Measurements from ENCODE around the gene C5orf52. TPM values are rescaled to one million over a fixed set of nuclear protein-coding genes. Genes with fewer than 3 reads are reported as not detected.
"Not testable (repeated sequence)": the region's sequence is repeated elsewhere in the genome, so short reads cannot be mapped to it uniquely, and the experiment has no call there.

The C5orf52 gene
- total and polyA plus RNA-seq, 12 donors = not detected

- Histone ChIP-seq H3K4me3 (no peak overlapping the region), H3K4me1 (no peaks in the 10 kb centered on the region), H3K27me3 (no peaks in the 10 kb centered on the region), H3K36me3 (no peaks in the 10 kb centered on the region), H3K27ac (no peak overlapping the region), H3K9me3 (no peaks in the 10 kb centered on the region)
- WGBS, 2 donors = 98% methylated on average over 2 of the region's 2 CpGs
- peak in 1 of 8 donors; percentile 13 for ATAC-seq
- no peak for TF ChIP-seq CTCF (IDR thresholded peaks at IDR 0.05)
- intact Hi-C loops (cut with DNase I) = no loop called here
- DNase-seq = no peak
Observed at GRCh38 chr5:157680239-157680638, 8.9 kb downstream of the C5orf52 start.

GRCh38 chr5:157681048-157681447, 9.7 kb downstream of the C5orf52 start:
- 54 to 62% methylated on average over 4 of the region's 4 CpGs for WGBS, 2 donors
- ATAC-seq = peak in 1 of 8 donors; percentile 46
- H3K4me1 ChIP-seq = peaks cover 0 to 2% (median 0%) of the 10 kb centered on the region in 9 donors

GRCh38 chr5:157682257-157682656, 10.9 kb downstream of the C5orf52 start:
- WGBS, 2 donors = 62 to 67% methylated on average over 3 of the region's 3 CpGs
- Histone ChIP-seq H3K36me3 (no peaks in the 10 kb centered on the region), H3K4me1 (peaks cover 0 to 12% (median 0%) of the 10 kb centered on the region in 9 donors), H3K4me3 (no peak overlapping the region), H3K27me3 (no peaks in the 10 kb centered on the region), H3K9me3 (no peaks in the 10 kb centered on the region), H3K27ac (no peak overlapping the region)
- TF ChIP-seq CTCF (IDR thresholded peaks at IDR 0.05) = no peak
- ATAC-seq (no peak), DNase-seq (no peak)
- intact Hi-C loops (cut with DNase I) = no loop called here

More at GRCh38 chr5:157681048-157681447, 9.7 kb downstream of the C5orf52 start:
- intact Hi-C loops (cut with DNase I) = no loop called here
- DNase-seq = no peak
- H3K36me3 ChIP-seq = no peaks in the 10 kb centered on the region
- H3K27me3 ChIP-seq = no peaks in the 10 kb centered on the region
- no peak for TF ChIP-seq CTCF (IDR thresholded peaks at IDR 0.05)
- H3K4me3 ChIP-seq = no peak overlapping the region
- H3K27ac ChIP-seq = no peak overlapping the region
- no peaks in the 10 kb centered on the region for H3K9me3 ChIP-seq

- Histone ChIP-seq H3K27ac (peak overlapping the region in 3 of 10 donors; percentile 15 to 31 (median 19)), H3K4me1 (peaks cover 0 to 12% (median 0%) of the 10 kb centered on the region in 9 donors)
- DNase-seq; intact Hi-C loops (cut with DNase I); H3K9me3 ChIP-seq; H3K4me3 ChIP-seq; H3K36me3 ChIP-seq; H3K27me3 ChIP-seq: not testable (repeated sequence)
- peak in 3 of 8 donors; percentile 57 to 90 (median 63) for ATAC-seq
- 65 to 67% methylated on average over 14 of the region's 14 CpGs for WGBS, 2 donors
Observed at GRCh38 chr5:157686276-157687197, 15.2 kb downstream of the C5orf52 start.

GRCh38 chr5:157687198-157687554, 15.8 kb downstream of the C5orf52 start:
- ATAC-seq (no peak), DNase-seq (no peak)
- Histone ChIP-seq H3K27ac (no peak overlapping the region), H3K4me1 (peaks cover 0 to 12% (median 0%) of the 10 kb centered on the region in 9 donors), H3K9me3 (no peaks in the 10 kb centered on the region), H3K4me3 (no peak overlapping the region), H3K27me3 (peaks cover 0 to 6% (median 0%) of the 10 kb centered on the region in 7 donors), H3K36me3 (no peaks in the 10 kb centered on the region)
- intact Hi-C loops (cut with DNase I) = no loop called here
- TF ChIP-seq CTCF (IDR thresholded peaks at IDR 0.05) = no peak
- WGBS, 2 donors = 91 to 94% methylated on average over 1 of the region's 1 CpG
